ES-I3 (cell line): ENCODE measurements around the gene SMARCA5.
"Not testable (repeated sequence)": the region's sequence is repeated elsewhere in the genome, so short reads cannot be mapped to it uniquely, and the experiment has no call there.

Source experiments
- H3K36me3 ChIP-seq: 2 replicates; pipeline ENCODE4 v1.6.1; 2013; ENCODE audit warnings: mild to moderate bottlenecking, low read length, control low read depth, moderate library complexity; ENCODE audit not compliant: insufficient read depth
- H3K4me1 ChIP-seq: 2 replicates; pipeline ENCODE4 v1.6.1; 2013; ENCODE audit warnings: mild to moderate bottlenecking, control low read depth, low read length; ENCODE audit not compliant: insufficient read depth
- H3K9ac ChIP-seq: 2 replicates; pipeline ENCODE4 v1.6.1; 2013; ENCODE audit warnings: low read depth, mild to moderate bottlenecking, low read length, moderate library complexity
- H3K9me3 ChIP-seq: 2 replicates; pipeline ENCODE4 v1.6.1; 2013; ENCODE audit warnings: mild to moderate bottlenecking, low read length, moderate library complexity; ENCODE audit not compliant: control insufficient read depth, insufficient read depth

Gene SMARCA5

DNA sequence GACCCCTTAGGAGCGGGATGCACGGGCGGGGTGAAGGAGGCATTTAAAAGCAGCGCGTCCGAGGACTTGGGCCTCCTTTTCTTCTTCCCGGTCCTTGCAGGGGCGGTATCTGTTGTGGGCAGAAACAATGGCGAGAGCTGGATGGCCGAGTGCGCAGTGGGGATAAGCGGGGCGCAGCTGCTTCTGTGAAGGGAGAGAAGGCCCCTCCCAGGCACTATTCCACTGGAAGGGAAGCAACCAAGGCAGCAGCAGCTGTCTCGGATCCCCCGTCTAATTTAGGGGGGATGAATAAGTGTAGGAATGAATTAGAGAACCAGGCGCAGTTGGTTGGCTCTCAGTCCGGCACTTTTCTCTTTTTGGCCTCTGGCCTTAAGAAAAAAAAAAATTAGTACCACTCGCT lies 995 bp downstream of the SMARCA5 start:
- peaks cover 7% of the 10 kb centered on the region for H3K36me3 ChIP-seq
- H3K4me1 ChIP-seq: 0 out of 2 replicates have a peak, but pooled peaks cover 3% of the 10 kb centered on the region

DNA sequence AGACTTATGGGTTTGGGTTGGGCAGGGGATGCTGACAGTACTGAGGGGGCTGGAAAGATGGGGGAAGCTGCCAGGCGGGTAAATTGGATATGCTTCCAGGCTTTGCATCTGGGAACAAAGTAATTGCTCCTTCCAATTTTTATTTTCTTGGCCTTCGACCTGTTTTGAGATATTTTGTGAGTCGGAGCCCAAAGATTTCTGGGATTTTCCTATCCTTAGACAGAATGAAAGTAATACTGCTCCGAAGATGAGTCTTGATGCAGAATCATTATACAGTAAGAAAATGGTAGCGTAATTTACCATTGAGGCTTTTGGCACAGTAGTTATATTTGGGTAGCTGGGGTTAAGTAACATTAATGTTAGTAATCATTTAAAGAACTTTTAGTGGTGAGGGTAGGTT lies 1.4 kb downstream of the SMARCA5 start:
- Histone ChIP-seq H3K36me3 (peaks cover 8% of the 10 kb centered on the region), H3K9ac (peak overlapping the region; percentile 99), H3K9me3 (no peaks in the 10 kb centered on the region), H3K4me1 (0 out of 2 replicates have a peak, but pooled peaks cover 3% of the 10 kb centered on the region)

More for the DNA sequence above, 995 bp downstream of the SMARCA5 start:
- H3K9me3 ChIP-seq: no peaks in the 10 kb centered on the region
- peak overlapping the region; percentile 99 for H3K9ac ChIP-seq

DNA sequence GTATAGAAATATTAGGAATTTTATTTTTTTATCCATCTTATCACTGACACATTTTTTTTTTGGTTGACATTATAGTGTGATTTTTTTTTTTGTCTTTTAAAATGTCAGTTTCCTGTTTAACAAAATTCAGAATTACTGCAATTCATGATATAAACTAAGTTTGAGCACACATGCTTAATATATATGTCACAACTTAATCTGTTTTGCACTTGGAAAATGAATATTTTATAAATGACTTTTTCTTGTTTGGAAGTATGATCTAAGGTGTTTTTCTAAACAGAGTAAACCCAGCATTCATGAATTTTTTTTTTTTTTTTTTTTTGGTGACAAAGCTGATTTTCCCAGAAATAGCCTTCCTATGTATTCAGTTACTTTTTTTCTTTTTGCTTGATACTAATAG lies 2.4 kb downstream of the SMARCA5 start:
- Histone ChIP-seq H3K9me3 (no peaks in the 10 kb centered on the region), H3K36me3 (peaks cover 8% of the 10 kb centered on the region), H3K4me1 (0 out of 2 replicates have a peak, but pooled peaks cover 3% of the 10 kb centered on the region), H3K9ac (no peak overlapping the region)

DNA sequence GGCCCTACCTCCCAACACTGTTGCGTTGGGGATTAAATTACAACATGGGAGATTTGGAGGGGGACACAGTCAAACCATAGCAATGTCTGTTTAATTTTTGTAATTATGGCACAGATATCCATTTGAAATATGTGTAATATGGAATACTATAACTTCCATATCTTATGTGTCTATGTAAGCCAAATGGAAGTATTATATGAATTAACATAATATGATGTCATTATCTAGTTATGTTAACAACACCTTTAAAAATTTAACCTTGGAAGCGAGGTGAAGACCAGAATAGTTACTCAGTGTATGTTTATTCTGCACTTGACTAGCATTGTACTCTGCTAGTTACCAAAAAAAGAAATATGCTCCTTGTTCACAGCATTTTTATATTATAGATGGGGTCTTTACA lies 4.3 kb downstream of the SMARCA5 start:
- Histone ChIP-seq H3K4me1 (0 out of 2 replicates have a peak, but pooled peaks cover 3% of the 10 kb centered on the region), H3K36me3 (peaks cover 14% of the 10 kb centered on the region), H3K9ac (no peak overlapping the region), H3K9me3 (no peaks in the 10 kb centered on the region)

DNA sequence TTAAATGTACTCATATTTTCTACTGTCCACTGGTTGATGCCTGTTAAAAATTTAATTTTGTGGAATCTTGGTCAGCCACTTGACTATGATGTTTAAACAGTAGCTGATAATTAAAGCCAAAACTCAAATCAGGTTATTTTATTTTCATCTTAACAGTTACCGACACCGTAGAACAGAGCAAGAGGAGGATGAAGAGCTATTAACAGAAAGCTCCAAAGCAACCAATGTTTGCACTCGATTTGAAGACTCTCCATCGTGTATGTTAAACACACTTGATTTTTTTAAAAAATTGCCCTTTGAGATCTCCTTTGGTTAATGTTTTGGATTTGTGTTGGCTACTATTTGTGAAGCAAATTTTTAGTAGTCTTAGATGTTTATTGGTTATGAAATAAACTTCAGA lies 10.7 kb downstream of the SMARCA5 start:
- no peaks in the 10 kb centered on the region for H3K4me1 ChIP-seq
- no peak overlapping the region for H3K9ac ChIP-seq
- H3K36me3 ChIP-seq: peaks cover 25% of the 10 kb centered on the region
- H3K9me3 ChIP-seq: no peaks in the 10 kb centered on the region

DNA sequence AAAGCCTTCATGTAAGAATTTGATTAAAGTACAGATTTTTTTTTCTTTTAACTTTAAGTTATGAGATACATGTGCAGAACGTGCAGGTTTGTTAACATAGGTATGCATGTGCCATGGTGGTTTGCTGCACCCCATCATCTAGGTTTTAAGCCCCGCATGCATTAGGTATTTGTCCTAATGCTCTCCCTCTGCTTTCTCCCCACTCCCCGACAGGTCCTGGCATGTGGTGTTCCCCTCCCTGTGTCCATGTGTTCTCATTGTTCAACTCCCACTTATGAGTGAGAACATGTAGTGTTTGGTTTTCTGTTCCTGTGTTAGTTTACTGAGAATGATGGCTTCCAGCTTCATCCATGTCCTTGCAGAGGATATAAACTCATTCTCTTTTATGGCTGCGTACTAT lies 14.5 kb downstream of the SMARCA5 start:
- H3K9ac ChIP-seq, H3K9me3 ChIP-seq, H3K4me1 ChIP-seq: not testable (repeated sequence)
- peaks cover 24% of the 10 kb centered on the region for H3K36me3 ChIP-seq

DNA sequence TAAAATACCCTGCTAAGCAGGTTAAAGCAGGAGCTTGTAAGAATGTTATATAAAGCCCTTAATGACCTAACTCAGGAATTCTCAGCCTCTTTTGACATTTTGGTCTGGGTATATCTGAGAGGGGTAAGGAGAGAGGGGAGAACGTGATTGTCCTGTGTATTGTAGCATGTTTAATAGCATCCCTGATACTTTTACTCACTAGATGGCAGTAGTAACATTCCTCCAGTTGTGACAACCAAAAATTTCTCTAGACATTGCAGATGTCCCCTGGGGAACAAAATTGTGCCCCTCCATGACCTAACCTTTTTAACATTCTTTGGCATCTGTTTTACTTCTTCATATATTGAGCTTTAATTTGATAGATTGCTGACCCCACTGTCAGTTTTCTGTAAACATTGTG lies 17.9 kb downstream of the SMARCA5 start:
- H3K4me1 ChIP-seq: no peaks in the 10 kb centered on the region
- no peaks in the 10 kb centered on the region for H3K9me3 ChIP-seq
- peaks cover 24% of the 10 kb centered on the region for H3K36me3 ChIP-seq
- no peak overlapping the region for H3K9ac ChIP-seq

DNA sequence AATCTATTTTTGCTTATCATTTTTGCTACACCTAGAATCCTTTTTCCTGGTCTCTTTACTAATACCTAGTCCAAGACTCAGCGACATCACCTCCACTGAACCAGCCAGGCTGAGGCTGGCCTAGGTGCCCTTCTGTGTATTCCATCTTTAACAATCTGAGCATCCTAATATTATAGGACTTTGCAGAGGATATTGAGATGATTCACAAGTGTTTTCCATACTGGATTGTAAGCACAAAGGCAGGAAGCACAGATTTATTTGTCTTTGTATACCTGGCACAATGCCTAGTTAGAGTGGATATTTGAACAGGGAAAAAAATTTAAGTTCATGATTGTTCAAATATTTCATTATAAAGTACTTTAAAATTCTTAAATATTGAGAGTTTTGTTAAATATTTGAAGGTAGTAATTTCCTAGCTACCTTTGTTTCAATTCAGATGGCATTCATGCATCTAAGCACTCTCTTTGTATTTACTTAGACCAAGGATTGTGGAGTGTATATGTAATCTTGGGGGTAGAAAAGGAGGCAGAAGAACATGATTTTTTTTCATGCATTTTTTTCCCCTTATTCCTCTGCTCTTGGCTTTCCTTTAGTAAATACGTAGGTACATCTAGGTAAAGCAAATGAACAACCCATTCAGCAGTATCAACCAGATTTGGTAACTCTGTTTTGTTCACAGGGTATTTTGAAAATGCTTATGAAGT lies 18.4 kb downstream of the SMARCA5 start:
- Histone ChIP-seq H3K36me3 (peaks cover 26% of the 10 kb centered on the region), H3K4me1 (no peaks in the 10 kb centered on the region), H3K9ac (no peak overlapping the region), H3K9me3 (no peaks in the 10 kb centered on the region)

DNA sequence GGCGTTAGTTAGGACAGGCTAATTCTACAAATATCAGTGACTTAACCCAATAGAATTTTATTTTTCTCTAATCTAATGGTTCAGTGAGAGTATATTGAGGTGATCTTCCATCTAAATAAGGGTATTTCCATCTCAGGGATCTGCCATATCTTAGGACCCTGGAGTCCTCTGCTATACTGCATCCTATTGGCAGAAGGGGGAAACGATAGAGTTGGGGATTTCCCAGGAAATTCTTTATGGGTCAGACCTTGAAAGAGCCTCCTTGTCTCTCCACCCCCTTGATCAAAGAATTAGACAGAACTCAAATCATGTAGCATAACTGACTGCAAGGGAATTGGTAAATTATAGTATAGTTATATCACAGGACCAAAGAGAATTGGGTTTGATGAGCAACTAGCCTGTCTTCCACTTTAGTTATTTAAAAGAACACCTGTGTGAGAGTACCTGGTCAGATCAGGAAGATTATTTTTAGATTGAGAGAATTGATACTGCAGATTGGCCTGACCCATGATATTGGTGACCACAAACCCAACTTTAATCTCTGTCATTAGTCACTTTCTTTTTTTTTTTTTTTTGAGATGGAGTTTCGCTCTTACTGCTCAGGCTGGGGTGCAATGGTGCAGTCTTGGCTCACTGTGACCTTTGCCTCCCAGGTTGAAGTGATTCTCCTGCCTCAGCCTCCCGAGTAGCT lies 25.6 kb downstream of the SMARCA5 start:
- no peaks in the 10 kb centered on the region for H3K9me3 ChIP-seq
- no peak overlapping the region for H3K9ac ChIP-seq
- H3K36me3 ChIP-seq: peaks cover 29% of the 10 kb centered on the region
- no peaks in the 10 kb centered on the region for H3K4me1 ChIP-seq

DNA sequence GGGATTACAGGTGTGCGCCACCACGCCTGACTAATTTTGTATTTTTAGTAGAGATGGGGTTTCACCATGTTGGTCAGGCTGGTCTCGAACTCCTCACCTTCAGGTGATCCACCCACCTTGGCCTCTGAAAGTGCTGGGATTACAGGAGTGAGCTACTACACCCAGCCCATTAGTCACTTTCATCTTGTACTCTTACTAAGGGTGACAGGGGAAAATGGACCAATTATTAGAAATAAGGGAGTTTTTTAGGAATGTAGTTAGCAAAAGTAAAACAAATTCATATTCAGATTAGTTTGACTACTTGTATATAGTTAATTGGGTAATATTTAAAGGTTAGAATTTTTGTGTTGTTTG lies 26.1 kb downstream of the SMARCA5 start:
- H3K36me3 ChIP-seq: peaks cover 28% of the 10 kb centered on the region
- no peak overlapping the region for H3K9ac ChIP-seq
- H3K4me1 ChIP-seq: no peaks in the 10 kb centered on the region
- H3K9me3 ChIP-seq: no peaks in the 10 kb centered on the region

DNA sequence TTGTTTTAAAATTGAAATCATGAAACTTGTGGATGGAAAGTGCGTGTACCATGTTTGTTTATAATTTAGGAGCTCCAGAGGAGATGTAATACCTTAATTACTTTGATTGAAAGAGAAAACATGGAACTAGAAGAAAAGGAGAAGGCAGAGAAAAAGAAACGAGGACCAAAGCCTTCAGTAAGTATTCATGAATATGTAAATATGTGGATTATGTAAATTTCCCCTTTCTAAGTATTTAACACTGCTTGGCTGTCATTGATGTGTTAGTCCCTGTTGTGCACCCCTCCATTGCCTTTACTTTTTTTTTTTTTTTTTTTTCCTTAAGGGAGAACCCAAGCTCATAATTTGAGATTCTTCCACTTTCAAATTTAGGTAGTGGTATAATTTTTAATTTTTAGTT lies 36.4 kb downstream of the SMARCA5 start:
- Histone ChIP-seq H3K4me1 (no peaks in the 10 kb centered on the region), H3K9ac (no peak overlapping the region), H3K9me3 (no peaks in the 10 kb centered on the region), H3K36me3 (0 out of 2 replicates have a peak, but pooled peaks cover 10% of the 10 kb centered on the region)

DNA sequence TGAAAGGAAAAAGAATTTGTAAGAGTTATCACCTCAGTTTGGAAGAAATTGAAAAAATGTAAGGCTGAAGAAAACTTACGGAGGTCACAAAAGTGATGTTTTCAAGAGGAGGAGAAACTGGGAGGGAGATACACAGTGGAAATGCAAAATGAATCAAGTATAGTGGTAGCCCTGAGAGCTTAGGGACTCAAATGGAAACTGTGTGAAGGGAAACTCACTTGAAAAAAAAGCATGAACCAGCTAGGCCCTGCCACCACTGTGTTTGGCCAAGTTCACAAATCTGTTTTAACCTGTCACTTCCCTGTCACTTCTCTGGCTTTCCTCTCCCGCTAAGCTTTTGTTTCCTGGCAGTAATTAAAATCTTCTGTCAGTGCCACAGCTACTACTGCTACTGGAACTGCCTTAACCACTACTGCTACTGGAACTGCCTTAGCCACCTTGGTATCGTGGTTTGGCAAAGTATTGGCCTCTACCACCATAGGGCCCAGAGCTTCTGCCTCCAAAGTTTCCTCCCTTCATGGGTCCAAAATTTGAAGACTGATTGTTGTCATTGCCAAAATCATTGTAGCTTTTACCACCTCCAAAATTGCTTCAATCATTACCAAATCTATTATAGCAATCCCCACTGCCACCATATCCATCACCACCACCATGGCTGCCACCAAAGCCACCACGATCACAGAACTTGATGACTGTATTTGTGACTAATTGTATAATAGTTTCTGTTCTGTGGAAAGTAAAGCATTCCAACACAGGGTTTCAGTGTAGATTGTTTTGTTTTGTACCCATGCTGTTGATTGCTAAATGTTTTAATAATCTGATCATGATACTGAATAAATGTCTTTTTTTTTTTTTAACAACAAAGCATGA lies 41.5 kb downstream of the SMARCA5 start:
- Histone ChIP-seq H3K4me1 (no peaks in the 10 kb centered on the region), H3K36me3 (no peaks in the 10 kb centered on the region), H3K9me3 (no peaks in the 10 kb centered on the region), H3K9ac (no peak overlapping the region)

DNA sequence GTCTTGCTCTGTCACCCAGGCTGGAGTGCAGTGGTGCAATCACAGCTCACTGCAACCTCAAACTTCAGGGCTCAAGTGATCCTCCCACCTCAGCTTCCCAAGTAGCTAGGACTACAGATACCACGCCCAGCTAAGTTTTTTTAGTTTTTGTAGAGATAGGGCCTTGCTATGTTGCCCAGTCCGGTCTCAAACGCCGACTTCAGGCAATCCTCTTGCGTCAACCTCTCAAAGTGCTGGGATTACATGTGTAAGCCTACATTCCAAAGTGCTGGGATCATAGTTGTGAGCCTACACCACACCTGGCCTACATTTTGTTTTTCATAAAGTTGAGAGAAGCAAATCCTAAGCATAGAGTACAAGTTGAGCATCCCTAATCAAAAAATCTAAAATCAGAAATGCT lies 42.2 kb downstream of the SMARCA5 start:
- Histone ChIP-seq H3K36me3 (no peaks in the 10 kb centered on the region), H3K9ac (no peak overlapping the region), H3K9me3 (no peaks in the 10 kb centered on the region), H3K4me1 (no peaks in the 10 kb centered on the region)

DNA sequence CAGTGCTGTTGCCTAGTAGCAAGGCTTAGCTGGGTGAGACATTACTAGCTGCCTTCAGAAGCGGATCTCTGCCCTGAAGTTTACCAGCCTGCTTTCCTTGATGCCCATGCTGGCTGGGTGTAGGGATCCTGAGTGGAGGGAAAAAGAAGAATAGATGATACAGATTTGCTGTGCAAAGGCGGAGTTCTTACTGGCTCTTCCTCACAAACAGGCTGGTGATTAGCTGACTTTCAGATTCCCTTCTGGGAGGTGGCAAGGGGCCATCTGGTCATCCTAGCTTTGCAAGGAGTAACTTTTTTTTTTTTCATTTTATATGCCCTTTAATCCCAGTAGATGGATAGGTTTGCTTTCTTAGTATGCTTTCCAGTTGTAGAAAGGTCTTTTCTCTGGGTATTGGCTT lies 44.8 kb downstream of the SMARCA5 start:
- Histone ChIP-seq H3K36me3 (no peaks in the 10 kb centered on the region), H3K4me1 (no peaks in the 10 kb centered on the region)

More for the DNA sequence above, 44.8 kb downstream of the SMARCA5 start:
- no peaks in the 10 kb centered on the region for H3K9me3 ChIP-seq
- no peak overlapping the region for H3K9ac ChIP-seq
